NB4 (cell line): Measurements from ENCODE around the gene LRRC36.

ENCODE experiments used
- CTCF ChIP-seq: IDR thresholded peaks from one replicate; pipeline ENCODE4 v1.5.1; 2012; ENCODE audit warnings: low read depth, low read length
- MYC ChIP-seq: IDR thresholded peaks from 2 replicates; pipeline ENCODE4 v1.6.1; 2011; ENCODE audit warnings: low read depth, low read length
- POLR2A ChIP-seq: IDR thresholded peaks from 2 replicates; pipeline ENCODE4 v1.6.1; 2011; ENCODE audit warnings: mild to moderate bottlenecking; ENCODE audit not compliant: insufficient read length; ENCODE audit errors: extremely low read depth

- no peak for TF ChIP-seq POLR2A
- no peak for TF ChIP-seq MYC
- no peak for TF ChIP-seq CTCF
Measured at GRCh38 chr16:67433131-67433719, 106.6 kb downstream of the LRRC36 start.
